Liver (tissue), 9 donors: Measurements from ENCODE around the gene RUBCN. TPM values are rescaled to one million over a fixed set of nuclear protein-coding genes. Genes with fewer than 3 reads are reported as not detected.

Experiments
- DNase-seq: peaks from one replicate; pipeline ENCODE4 v3.0.0-alpha.2; 2017; ENCODE audit warnings: low spot score
- H3K27ac ChIP-seq, 2 donors: one replicate each; pipeline ENCODE4 v1.7.0; 2013; ENCODE audit warnings: inconsistent platforms in 2 of 2, low read length in 2 of 2, control low read depth in 1 of 2, low read depth in 1 of 2, mild to moderate bottlenecking in 1 of 2
- H3K27me3 ChIP-seq, 4 donors: one replicate each; pipeline versions ENCODE4 v1.6.1 to v1.7.0; 2013; ENCODE audit warnings: low read length in 3 of 4, inconsistent platforms in 1 of 4, mild to moderate bottlenecking in 1 of 4, moderate library complexity in 1 of 4; ENCODE audit not compliant: control insufficient read depth in 4 of 4, insufficient read depth in 4 of 4
- H3K36me3 ChIP-seq, 4 donors: one replicate each; pipeline versions ENCODE4 v1.6.1 to v1.7.0; 2013; ENCODE audit warnings: low read length in 3 of 4, mild to moderate bottlenecking in 3 of 4, low read depth in 1 of 4, moderate library complexity in 1 of 4; ENCODE audit not compliant: control insufficient read depth in 4 of 4, insufficient read depth in 3 of 4
- H3K4me1 ChIP-seq, 4 donors: one replicate each; pipeline versions ENCODE4 v1.6.1 to v1.7.0; 2013; ENCODE audit warnings: low read length in 3 of 4, mild to moderate bottlenecking in 3 of 4, moderate library complexity in 1 of 4; ENCODE audit not compliant: control insufficient read depth in 4 of 4, insufficient read depth in 4 of 4
- H3K4me3 ChIP-seq, 3 donors: one replicate each; pipeline versions ENCODE4 v1.6.1 to v1.7.0; 2013; ENCODE audit warnings: low read length in 3 of 3, control low read depth in 1 of 3, low read depth in 1 of 3, mild to moderate bottlenecking in 1 of 3
- H3K9ac ChIP-seq, 2 donors: one replicate each; pipeline ENCODE4 v1.7.0; 2013; ENCODE audit warnings: low read length in 2 of 2, mild to moderate bottlenecking in 2 of 2, moderate library complexity in 2 of 2, control low read depth in 1 of 2, low read depth in 1 of 2
- H3K9me3 ChIP-seq, 4 donors: one replicate each; pipeline versions ENCODE4 v1.6.1 to v1.7.0; 2013; ENCODE audit warnings: low read length in 3 of 4; ENCODE audit not compliant: control insufficient read depth in 4 of 4
- EGR1 ChIP-seq, 2 donors: IDR thresholded peaks; 2 replicates each; pipeline ENCODE4 v1.6.1; 2016 to 2018; ENCODE audit warnings: antibody characterized with exemption in 2 of 2, low read depth in 2 of 2
- FOXA1 ChIP-seq: IDR thresholded peaks from 2 replicates; pipeline ENCODE4 v1.6.1; 2016; ENCODE audit warnings: antibody characterized with exemption
- FOXA2 ChIP-seq: IDR thresholded peaks from 2 replicates; pipeline ENCODE4 v1.6.1; 2016; ENCODE audit warnings: antibody characterized with exemption
- GABPA ChIP-seq, 2 donors: IDR thresholded peaks in 1 of 2; conservative IDR thresholded peaks in 1 of 2; 2 replicates each; pipeline ENCODE4 v1.6.1; 2016; ENCODE audit warnings: antibody characterized with exemption in 2 of 2, mild to moderate bottlenecking in 1 of 2, moderate library complexity in 1 of 2
- HNF4A ChIP-seq, 2 donors: conservative IDR thresholded peaks; 2 replicates each; pipeline ENCODE4 v1.6.1; 2016; ENCODE audit warnings: antibody characterized with exemption in 2 of 2, mild to moderate bottlenecking in 2 of 2
- HNF4G ChIP-seq: IDR thresholded peaks from 2 replicates; pipeline ENCODE4 v1.6.1; 2016; ENCODE audit warnings: antibody characterized with exemption
- JUND ChIP-seq, 2 donors: IDR thresholded peaks; 2 replicates each; pipeline ENCODE4 v1.6.1; 2016; ENCODE audit warnings: antibody characterized with exemption in 2 of 2
- NR2F2 ChIP-seq: IDR thresholded peaks from 2 replicates; pipeline ENCODE4 v1.6.1; 2016; ENCODE audit warnings: antibody characterized with exemption
- RAD21 ChIP-seq, 2 donors: IDR thresholded peaks; 2 replicates each; pipeline ENCODE4 v1.6.1; 2016; ENCODE audit warnings: antibody characterized with exemption in 2 of 2, mild to moderate bottlenecking in 2 of 2
- RXRA ChIP-seq, 2 donors: IDR thresholded peaks; 2 replicates each; pipeline ENCODE4 v1.6.1; 2017 to 2018; ENCODE audit warnings: antibody characterized with exemption in 2 of 2, mild to moderate bottlenecking in 1 of 2
- SP1 ChIP-seq: IDR thresholded peaks from 2 replicates; pipeline ENCODE4 v1.6.1; 2018; ENCODE audit warnings: antibody characterized with exemption, mild to moderate bottlenecking
- TAF1 ChIP-seq: conservative IDR thresholded peaks from 2 replicates; pipeline ENCODE4 v1.6.1; 2016; ENCODE audit warnings: antibody characterized with exemption, mild to moderate bottlenecking
- YY1 ChIP-seq: IDR thresholded peaks from 2 replicates; pipeline ENCODE4 v1.6.1; 2016; ENCODE audit warnings: antibody characterized with exemption, mild to moderate bottlenecking
- WGBS: extraction: QIAGEN DNeasy Blood & Tissue Kit; methylation state at CpG from one replicate; pipeline ENCODE4 v1.1.7; 2013; 5-methylcytosine and 5-hydroxymethylcytosine counted together
- polyA plus RNA-seq, 2 donors: library from polyadenylated mRNA; stranded (reverse) in 1 of 2; unstranded in 1 of 2; fragments of 200-250 nt in 1 of 2; fragments of >200 nt in 1 of 2; fragmentation: Nextera tagmentation in 1 of 2; extraction: Ambion mirVana in 1 of 2; gene quantifications; one replicate each; pipeline versions ENCODE4 v1.2.1 to v1.2.3, GENCODE V29; 2013 to 2015
- total RNA-seq, 2 donors: library from RNA; depleted of rRNA; stranded (reverse); fragments of >200 nt; gene quantifications; one replicate each; pipeline ENCODE4 v1.2.3, GENCODE V29; 2014
- TF ChIP-seq, protein P1 (sequence below): fragments of 150-350 bp; IDR thresholded peaks from 2 replicates; pipeline ENCODE4 v1.5.1; 2017; ENCODE audit warnings: improper control_type of control experiment, low read depth, low read length; ENCODE audit not compliant: missing input control
- TF ChIP-seq, protein P2 (sequence below): IDR thresholded peaks from 2 replicates; pipeline ENCODE4 v1.6.1; 2016; ENCODE audit warnings: antibody characterized with exemption
- TF ChIP-seq, protein P3 (sequence below): IDR thresholded peaks from 2 replicates; pipeline ENCODE4 v1.6.1; 2016; ENCODE audit warnings: antibody characterized with exemption
- TF ChIP-seq, protein P4 (sequence below): IDR thresholded peaks from 2 replicates; pipeline ENCODE4 v1.6.1; 2016; ENCODE audit warnings: antibody characterized with exemption, mild to moderate bottlenecking
- donor health status: healthy.
- donor health status: healthy.
- donor health status: healthy.
- donor health status: healthy.
- donor health status: healthy.

Gene RUBCN
- total and polyA plus RNA-seq, 4 donors: 4.1 to 7.0 (median 4.7) TPM

DNA sequence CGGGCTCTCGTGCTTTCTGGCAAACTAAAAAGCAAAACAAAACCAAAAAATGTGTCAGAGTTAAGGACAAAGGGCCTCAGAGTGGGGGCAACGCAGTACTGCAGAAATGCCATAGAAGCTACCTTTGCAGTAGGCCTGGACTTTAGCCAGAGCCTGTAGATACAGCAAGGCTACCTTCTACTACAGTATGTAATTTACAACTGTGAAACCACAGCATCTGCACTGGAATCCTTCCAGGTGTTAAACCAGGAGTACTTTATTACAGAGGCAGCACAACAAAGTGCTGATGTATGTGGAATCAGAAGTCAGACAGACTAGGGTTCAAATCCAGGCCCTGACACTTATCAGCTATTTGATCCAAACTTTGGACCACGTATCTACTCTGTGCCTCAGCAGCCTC lies 34.9 kb downstream of the RUBCN start (continued):
- TF ChIP-seq, protein P1, sequence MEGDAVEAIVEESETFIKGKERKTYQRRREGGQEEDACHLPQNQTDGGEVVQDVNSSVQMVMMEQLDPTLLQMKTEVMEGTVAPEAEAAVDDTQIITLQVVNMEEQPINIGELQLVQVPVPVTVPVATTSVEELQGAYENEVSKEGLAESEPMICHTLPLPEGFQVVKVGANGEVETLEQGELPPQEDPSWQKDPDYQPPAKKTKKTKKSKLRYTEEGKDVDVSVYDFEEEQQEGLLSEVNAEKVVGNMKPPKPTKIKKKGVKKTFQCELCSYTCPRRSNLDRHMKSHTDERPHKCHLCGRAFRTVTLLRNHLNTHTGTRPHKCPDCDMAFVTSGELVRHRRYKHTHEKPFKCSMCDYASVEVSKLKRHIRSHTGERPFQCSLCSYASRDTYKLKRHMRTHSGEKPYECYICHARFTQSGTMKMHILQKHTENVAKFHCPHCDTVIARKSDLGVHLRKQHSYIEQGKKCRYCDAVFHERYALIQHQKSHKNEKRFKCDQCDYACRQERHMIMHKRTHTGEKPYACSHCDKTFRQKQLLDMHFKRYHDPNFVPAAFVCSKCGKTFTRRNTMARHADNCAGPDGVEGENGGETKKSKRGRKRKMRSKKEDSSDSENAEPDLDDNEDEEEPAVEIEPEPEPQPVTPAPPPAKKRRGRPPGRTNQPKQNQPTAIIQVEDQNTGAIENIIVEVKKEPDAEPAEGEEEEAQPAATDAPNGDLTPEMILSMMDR: no peak
- TF ChIP-seq FOXA1 (no peak), YY1 (no peak)

DNA sequence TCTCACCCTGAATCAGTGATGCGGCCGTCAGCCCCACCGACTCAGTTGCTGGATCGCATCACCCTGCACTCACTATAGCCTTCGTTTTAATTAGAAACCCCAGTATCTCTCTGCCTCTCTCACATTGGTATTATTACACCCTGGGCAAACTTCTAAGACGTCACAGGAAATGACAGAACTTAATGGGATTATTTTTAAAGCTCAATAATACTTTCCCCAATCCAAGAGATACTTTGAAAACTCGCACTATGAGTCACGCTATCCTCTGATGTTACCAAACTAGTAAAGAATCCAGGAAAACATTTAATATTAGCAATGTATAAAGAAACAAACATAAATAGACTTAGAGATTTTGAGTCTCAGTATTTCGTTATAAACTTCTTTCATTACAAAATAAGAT lies 36.6 kb downstream of the RUBCN start:
- Histone ChIP-seq H3K9ac (no peak overlapping the region), H3K27me3 (no peaks in the 10 kb centered on the region), H3K36me3 (peaks cover 10 to 46% (median 32%) of the 10 kb centered on the region in 4 donors), H3K4me3 (no peak overlapping the region), H3K9me3 (no peaks in the 10 kb centered on the region), H3K4me1 (no peaks in the 10 kb centered on the region), H3K27ac (no peak overlapping the region)
- no peak for DNase-seq
- 96% methylated on average over 9 of the region's 9 CpGs for WGBS
- TF ChIP-seq, protein P2, sequence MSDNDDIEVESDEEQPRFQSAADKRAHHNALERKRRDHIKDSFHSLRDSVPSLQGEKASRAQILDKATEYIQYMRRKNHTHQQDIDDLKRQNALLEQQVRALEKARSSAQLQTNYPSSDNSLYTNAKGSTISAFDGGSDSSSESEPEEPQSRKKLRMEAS: no peak
- TF ChIP-seq, protein P1: no peak
- no peak for TF ChIP-seq EGR1 (IDR thresholded peaks at IDR 0.05; ENCODE audit: low read depth in 2 of 2)
- TF ChIP-seq GABPA (IDR thresholded peaks at IDR 0.05 in 1 of 2, conservative IDR thresholded peaks at IDR 0.05 in 1 of 2): no peak
- TF ChIP-seq SP1: no peak
- no peak for TF ChIP-seq NR2F2
- TF ChIP-seq, protein P3, sequence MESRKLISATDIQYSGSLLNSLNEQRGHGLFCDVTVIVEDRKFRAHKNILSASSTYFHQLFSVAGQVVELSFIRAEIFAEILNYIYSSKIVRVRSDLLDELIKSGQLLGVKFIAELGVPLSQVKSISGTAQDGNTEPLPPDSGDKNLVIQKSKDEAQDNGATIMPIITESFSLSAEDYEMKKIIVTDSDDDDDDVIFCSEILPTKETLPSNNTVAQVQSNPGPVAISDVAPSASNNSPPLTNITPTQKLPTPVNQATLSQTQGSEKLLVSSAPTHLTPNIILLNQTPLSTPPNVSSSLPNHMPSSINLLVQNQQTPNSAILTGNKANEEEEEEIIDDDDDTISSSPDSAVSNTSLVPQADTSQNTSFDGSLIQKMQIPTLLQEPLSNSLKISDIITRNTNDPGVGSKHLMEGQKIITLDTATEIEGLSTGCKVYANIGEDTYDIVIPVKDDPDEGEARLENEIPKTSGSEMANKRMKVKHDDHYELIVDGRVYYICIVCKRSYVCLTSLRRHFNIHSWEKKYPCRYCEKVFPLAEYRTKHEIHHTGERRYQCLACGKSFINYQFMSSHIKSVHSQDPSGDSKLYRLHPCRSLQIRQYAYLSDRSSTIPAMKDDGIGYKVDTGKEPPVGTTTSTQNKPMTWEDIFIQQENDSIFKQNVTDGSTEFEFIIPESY: no peak
- TF ChIP-seq TAF1: no peak
- TF ChIP-seq RAD21 (IDR thresholded peaks at IDR 0.05): no peak
- no peak for TF ChIP-seq YY1
- TF ChIP-seq, protein P4, sequence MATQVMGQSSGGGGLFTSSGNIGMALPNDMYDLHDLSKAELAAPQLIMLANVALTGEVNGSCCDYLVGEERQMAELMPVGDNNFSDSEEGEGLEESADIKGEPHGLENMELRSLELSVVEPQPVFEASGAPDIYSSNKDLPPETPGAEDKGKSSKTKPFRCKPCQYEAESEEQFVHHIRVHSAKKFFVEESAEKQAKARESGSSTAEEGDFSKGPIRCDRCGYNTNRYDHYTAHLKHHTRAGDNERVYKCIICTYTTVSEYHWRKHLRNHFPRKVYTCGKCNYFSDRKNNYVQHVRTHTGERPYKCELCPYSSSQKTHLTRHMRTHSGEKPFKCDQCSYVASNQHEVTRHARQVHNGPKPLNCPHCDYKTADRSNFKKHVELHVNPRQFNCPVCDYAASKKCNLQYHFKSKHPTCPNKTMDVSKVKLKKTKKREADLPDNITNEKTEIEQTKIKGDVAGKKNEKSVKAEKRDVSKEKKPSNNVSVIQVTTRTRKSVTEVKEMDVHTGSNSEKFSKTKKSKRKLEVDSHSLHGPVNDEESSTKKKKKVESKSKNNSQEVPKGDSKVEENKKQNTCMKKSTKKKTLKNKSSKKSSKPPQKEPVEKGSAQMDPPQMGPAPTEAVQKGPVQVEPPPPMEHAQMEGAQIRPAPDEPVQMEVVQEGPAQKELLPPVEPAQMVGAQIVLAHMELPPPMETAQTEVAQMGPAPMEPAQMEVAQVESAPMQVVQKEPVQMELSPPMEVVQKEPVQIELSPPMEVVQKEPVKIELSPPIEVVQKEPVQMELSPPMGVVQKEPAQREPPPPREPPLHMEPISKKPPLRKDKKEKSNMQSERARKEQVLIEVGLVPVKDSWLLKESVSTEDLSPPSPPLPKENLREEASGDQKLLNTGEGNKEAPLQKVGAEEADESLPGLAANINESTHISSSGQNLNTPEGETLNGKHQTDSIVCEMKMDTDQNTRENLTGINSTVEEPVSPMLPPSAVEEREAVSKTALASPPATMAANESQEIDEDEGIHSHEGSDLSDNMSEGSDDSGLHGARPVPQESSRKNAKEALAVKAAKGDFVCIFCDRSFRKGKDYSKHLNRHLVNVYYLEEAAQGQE: no peak
- TF ChIP-seq JUND (IDR thresholded peaks at IDR 0.05): no peak
- no peak for TF ChIP-seq HNF4G
- no peak for TF ChIP-seq FOXA2
- TF ChIP-seq FOXA1: no peak
- TF ChIP-seq HNF4A (conservative IDR thresholded peaks at IDR 0.05): no peak
- no peak for TF ChIP-seq RXRA (IDR thresholded peaks at IDR 0.05)
